HG02571 (cell line): ENCODE data around the gene EIF5AL1.
A peak's percentile ranks its signal among the peaks of the same experiment; 100 is the strongest.
"Not testable (repeated sequence)": the region's sequence is repeated elsewhere in the genome, so short reads cannot be mapped to it uniquely, and the experiment has no call there.

Experiments
- ATAC-seq: cut with Tn5 transposase; IDR thresholded peaks from one replicate; pipeline ENCODE4 v1.9.1; 2021; ENCODE audit warnings: mild to moderate bottlenecking, moderate library complexity; ENCODE audit not compliant: unreplicated experiment

EIF5AL1 gene

DNA sequence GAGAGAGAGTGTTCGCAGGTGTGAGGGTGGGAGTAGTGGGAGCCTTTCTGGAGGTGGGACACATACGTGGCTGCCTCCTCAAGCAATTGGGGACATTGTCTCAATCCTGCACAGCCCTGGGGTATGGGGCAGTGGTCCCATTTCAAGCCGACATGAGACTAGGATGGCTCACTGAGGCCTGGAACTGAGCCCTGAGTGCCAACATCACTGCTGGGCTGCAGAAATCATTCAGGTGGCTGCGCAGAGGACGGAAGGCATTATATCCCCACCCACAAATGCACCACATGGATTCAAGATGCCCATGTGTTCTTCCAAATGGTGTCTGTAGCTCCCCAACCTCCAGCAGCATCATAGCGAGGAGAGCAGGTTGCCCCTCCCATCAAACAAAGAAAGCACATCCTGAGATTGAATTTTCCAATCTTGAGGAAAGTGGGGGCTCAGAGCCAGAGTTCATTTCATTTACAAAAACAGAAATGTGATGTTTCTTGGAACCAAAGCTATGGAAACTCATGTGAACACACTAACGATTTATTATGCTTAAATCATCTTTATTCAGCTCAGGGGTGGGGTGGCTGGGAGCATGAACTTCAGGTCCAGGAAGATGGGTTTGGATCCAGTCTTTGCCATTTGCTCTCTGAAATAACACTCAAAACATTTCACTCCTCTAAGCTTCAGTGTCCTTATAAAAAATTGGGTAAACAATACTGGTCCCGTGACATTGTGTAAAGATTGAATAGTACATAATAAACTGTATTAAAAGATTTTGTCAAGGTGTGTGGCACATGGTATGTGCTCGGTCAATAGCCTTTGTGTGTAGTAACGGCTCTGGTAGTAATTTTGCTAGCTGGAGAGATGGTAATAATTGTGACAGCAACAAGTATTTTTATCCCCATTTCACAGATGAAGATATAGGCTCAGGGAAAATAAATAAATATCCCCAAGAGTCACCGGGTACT is 43.3 kb downstream of the EIF5AL1 start:
- ATAC-seq: no peak

DNA sequence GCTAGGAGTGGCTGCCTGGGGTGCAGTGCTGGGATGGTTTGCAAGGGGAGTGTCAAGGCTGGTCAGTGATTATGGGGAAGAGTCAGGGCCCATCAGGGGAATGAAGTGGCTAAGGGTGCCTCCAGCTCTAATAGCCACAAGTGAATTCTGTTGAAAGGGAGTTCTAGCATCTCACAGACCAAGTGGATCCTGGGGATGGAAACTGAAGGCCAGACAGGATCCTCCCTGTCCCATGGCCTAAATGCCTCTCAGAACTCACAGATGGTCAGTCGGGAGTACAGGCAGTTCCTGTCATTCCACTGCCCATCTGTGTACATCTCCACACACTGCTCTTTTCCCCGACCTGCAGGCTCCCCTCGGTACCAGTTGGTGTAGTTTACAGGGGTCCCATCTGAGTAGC is 44.6 kb downstream of the EIF5AL1 start:
- ATAC-seq: not testable (repeated sequence)

GRCh38 chr10:79559726-79560125 is 47.4 kb downstream of the EIF5AL1 start:
- no peak for ATAC-seq

GRCh38 chr10:79560160-79560709 is 47.9 kb downstream of the EIF5AL1 start, which contains the start of gene SFTPA2:
SFTPA2 (minus strand) TSS chr10:79560407; CDS start chr10:79559483, 924 bp downstream.
- no peak for ATAC-seq

GRCh38 chr10:79561257-79561656 is 48.9 kb downstream of the EIF5AL1 start:
- ATAC-seq: no peak

GRCh38 chr10:79562135-79562756 is 49.9 kb downstream of the EIF5AL1 start:
- peak; percentile 71 for ATAC-seq

- no peak for ATAC-seq
These were observed 51.1 kb downstream of the EIF5AL1 start for GRCh38 chr10:79563426-79563825.
